GM21390 (cell line): ENCODE results near the gene ZG16.

Experiments used
- ATAC-seq: cut with Tn5 transposase; IDR thresholded peaks from one replicate; pipeline ENCODE4 v1.9.1; 2021; ENCODE audit not compliant: unreplicated experiment

The ZG16 gene

GRCh38 chr16:29807426-29808218 lies 29.6 kb downstream of the ZG16 start:
- ATAC-seq = no peak

- no peak for ATAC-seq
Observed at GRCh38 chr16:29808219-29808900, 30.3 kb downstream of the ZG16 start.

GRCh38 chr16:29809031-29809747 lies 31.1 kb downstream of the ZG16 start:
- ATAC-seq = no peak

GRCh38 chr16:29809850-29810698 lies 32.0 kb downstream of the ZG16 start:
- no peak for ATAC-seq

- ATAC-seq = no peak
Observed at GRCh38 chr16:29810699-29811169, 32.7 kb downstream of the ZG16 start.

- peak; percentile 36 for ATAC-seq
Observed at GRCh38 chr16:29811170-29811895, 33.3 kb downstream of the ZG16 start.

- ATAC-seq = no peak
Observed at GRCh38 chr16:29811896-29812665, 34.0 kb downstream of the ZG16 start, which contains the start of gene PRRT2. TSS of gene PRRT2 (plus strand) at chr16:29812193. CDS start at chr16:29813055, 862 bp downstream.

GRCh38 chr16:29812754-29813643 lies 34.9 kb downstream of the ZG16 start:
- no peak for ATAC-seq

- no peak for ATAC-seq
Observed at GRCh38 chr16:29813644-29814562, 35.8 kb downstream of the ZG16 start.

GRCh38 chr16:29814592-29814991 lies 36.5 kb downstream of the ZG16 start:
- ATAC-seq = no peak

GRCh38 chr16:29815032-29815721 lies 37.1 kb downstream of the ZG16 start:
- no peak for ATAC-seq

- peak; percentile 52 for ATAC-seq
Observed at GRCh38 chr16:29815793-29816693, 38.0 kb downstream of the ZG16 start, which contains the start of gene PAGR1. TSS of gene PAGR1 (plus strand) at chr16:29816152. CDS start at chr16:29816526, 374 bp downstream.

GRCh38 chr16:29816694-29817441 lies 38.8 kb downstream of the ZG16 start:
- ATAC-seq = peak; percentile 12

- no peak for ATAC-seq
Observed at GRCh38 chr16:29818082-29818481, 40.0 kb downstream of the ZG16 start.

- no peak for ATAC-seq
Observed at GRCh38 chr16:29819506-29819905, 41.5 kb downstream of the ZG16 start.
